ENCODE data around the gene ASAP3.

DNA sequence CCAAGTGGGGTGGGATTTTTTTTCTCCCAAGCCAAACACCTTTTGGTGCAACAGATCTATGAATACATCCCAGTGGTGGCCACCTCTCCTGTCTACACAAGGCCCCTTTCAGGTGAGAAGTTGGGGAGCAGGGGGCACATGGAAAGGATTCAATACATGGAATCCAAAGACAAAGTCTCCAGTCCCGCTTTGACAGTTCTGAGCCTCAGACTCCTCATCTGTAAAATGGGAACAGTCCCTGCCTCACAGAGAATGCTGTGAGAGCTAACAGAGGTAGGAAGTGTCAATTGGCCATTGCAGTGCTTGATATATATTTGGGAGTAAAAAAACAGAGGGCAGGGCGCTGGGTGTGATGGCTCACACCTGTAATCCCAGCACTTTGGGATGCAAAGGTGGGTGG lies 87.6 kb downstream of the ASAP3 start:
- TF ChIP-seq, protein P1, sequence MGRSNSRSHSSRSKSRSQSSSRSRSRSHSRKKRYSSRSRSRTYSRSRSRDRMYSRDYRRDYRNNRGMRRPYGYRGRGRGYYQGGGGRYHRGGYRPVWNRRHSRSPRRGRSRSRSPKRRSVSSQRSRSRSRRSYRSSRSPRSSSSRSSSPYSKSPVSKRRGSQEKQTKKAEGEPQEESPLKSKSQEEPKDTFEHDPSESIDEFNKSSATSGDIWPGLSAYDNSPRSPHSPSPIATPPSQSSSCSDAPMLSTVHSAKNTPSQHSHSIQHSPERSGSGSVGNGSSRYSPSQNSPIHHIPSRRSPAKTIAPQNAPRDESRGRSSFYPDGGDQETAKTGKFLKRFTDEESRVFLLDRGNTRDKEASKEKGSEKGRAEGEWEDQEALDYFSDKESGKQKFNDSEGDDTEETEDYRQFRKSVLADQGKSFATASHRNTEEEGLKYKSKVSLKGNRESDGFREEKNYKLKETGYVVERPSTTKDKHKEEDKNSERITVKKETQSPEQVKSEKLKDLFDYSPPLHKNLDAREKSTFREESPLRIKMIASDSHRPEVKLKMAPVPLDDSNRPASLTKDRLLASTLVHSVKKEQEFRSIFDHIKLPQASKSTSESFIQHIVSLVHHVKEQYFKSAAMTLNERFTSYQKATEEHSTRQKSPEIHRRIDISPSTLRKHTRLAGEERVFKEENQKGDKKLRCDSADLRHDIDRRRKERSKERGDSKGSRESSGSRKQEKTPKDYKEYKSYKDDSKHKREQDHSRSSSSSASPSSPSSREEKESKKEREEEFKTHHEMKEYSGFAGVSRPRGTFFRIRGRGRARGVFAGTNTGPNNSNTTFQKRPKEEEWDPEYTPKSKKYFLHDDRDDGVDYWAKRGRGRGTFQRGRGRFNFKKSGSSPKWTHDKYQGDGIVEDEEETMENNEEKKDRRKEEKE (IDR thresholded peaks at IDR 0.05) = no peak
- TF ChIP-seq EZH2 (conservative IDR thresholded peaks at IDR 0.05; ENCODE audit: low read depth, low read length) (no peak), YY1 (IDR thresholded peaks at IDR 0.05; ENCODE audit: insufficient read depth, insufficient replicate concordance, low read depth, low read length) (no peak), ZNF3 (CRISPR knock-in tag; IDR thresholded peaks at IDR 0.05) (no peak)

All from HepG2 (cell line).